K562 treated with DMSO at 1 percent for 24 hours (cell line): Measurements from ENCODE around the gene CR1. TPM values are rescaled to one million over a fixed set of nuclear protein-coding genes. Genes with fewer than 3 reads are reported as not detected.

Source experiments
- total RNA-seq: library from RNA; unstranded; fragments of 300-600 nt; gene quantifications from 2 replicates; pipeline ENCODE4 v1.2.3, GENCODE V29; 2022; ENCODE audit warnings: low read depth; ENCODE audit not compliant: insufficient read depth

The CR1 gene
- 0.08 TPM in 1 of 2 replicates, not detected in the other for total RNA-seq

DNA sequence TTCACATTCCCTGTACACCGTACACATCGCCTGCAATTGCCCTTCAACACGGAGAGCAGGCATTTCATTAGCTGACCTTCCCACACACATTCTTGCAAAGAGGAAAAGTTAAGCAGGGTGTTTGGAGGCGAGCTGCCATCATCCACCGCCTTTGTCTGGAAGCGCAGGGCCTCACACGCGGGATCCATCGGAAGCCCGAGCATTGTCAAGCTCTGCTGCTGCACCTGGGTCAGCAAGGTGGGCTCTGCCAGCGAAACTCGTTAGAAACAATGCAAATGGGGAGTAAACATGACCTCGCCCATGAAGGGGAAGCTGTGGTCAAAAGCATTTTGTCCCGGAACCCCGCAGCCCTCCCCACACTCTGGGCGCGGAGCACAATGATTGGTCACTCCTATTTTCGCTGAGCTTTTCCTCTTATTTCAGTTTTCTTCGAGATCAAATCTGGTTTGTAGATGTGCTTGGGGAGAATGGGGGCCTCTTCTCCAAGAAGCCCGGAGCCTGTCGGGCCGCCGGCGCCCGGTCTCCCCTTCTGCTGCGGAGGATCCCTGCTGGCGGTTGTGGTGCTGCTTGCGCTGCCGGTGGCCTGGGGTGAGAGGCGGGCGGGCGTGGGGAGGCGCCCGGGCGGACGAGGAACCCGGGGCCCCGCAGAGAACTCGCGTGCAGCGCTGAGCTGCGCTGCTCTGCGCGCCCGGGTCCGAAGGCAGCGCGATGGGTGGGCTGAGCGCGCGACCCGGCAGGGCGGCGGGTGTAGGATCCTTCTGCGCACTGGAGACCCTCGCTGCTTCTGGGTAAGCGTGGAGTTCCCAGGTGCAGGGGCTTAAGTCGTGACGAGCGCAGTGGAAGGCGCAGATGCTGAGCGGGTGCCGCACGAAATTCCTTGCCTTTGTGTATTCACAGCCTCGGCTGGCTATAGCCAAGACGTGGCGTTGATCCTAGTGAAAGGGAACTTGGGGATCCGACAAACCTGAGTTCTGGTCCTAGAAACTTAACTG lies at the start of gene CR1:
Gene CR1, plus strand, starts transcription at position 357 of the 992 bp plus-strand sequence. Its CDS starts 111 bp downstream, at position 468.

DNA sequence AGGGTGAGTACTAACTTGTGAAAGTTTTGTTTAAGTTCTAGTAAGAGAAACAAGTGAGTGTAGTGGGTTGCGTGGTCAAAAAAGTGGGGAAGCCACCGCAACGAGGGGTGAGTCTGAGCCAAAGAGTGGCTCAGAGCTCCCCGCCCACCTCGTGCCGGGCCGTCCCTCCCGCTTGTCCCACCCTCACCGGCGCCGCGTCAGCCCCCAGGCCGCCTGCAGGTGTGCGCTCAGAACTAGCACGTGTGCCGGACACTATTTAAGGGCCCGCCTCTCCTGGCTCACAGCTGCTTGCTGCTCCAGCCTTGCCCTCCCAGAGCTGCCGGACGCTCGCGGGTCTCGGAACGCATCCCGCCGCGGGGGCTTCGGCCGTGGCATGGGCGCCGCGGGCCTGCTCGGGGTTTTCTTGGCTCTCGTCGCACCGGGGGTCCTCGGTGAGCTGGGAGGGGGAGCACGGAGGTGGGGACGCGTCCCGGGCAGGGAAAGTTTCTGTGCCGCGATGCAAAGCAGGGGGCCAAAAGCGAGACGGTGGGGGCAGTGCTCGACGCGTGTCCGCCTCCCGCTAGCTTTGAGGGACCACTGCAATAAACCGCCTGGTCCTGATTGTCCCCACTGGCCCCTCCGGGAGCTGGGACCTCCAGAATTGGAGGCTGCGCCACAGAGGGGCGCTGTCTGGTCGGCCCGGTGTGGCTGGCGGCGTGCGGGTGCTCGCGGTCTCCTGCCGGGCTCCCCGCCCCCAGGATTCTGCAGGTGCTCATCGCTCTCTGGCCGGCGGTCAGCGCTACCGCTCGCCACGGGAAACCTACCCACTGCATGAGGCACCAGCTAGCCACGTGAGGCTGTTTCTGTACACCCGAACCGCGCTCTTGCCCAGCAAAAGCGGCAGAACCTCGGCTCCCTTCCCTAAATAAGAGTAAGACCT lies 41.7 kb upstream of the CR1 start, which contains the start of gene CR2:
Gene CR2, plus strand, starts transcription at position 283 of the 919 bp plus-strand sequence. Its CDS starts 91 bp downstream, at position 374.

DNA sequence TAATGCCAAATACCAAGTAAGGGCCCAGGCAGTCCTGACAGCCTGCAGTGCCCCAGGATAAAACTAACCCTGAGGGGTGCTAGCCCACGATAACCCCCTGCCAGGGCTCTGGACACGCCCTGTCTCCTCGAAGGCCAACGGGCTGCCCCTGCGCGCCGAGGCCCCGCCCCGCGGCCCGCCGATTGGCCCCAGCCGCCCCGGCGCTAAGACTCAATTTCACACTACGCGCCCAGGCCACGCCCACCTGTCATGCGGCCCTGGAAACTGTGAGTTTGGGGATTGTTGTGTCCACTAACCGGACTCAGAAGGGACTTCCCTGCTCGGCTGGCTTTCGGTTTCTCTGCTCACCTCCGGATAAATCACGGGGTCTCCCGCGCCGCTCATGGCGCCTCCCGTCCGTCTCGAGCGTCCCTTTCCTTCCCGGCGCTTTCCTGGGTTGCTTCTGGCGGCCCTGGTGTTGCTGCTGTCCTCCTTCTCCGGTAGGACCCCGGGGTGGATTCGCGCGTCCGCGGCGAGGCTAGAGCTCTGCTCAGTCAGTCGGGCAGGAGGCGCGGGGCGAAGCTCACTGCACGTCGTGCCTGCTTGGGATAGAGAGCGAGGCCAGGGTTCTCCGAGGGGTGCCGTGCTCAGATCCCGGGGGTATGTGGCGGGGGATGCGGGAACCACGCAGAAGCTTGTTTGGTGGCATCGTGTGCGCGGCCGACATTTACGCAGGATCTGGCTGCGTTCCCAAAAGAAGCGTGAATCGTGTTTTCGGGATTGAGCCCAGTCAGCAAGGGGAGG lies 149.1 kb downstream of the CR1 start, which contains the start of gene CR1L:
Gene CR1L, plus strand, starts transcription at position 282 of the 783 bp plus-strand sequence. Its CDS starts 101 bp downstream, at position 383.

Other genes starting within 250 kb of the CR1 start
- 41.9 and 47.1 TPM in 2 replicates for gene CD55, start 174.5 kb upstream of the CR1 start, total RNA-seq
- gene CR2, start 41.8 kb upstream of the CR1 start, total RNA-seq, result 0.23 TPM in 2 replicates
- gene CR1L, start 149.0 kb downstream of the CR1 start, total RNA-seq, result 16.2 and 19.6 TPM in 2 replicates